Stimulated activated memory B cell treated with anti-CD40 and anti-IgM and Interleukin-4, amounts not matched to agents 10 μg/mL and 1 μg/mL and 100 μg/mL, for 72 hours (primary cell): Measurements from ENCODE around the gene CSNK1G3.
"Not testable (repeated sequence)": the region's sequence is repeated elsewhere in the genome, so short reads cannot be mapped to it uniquely, and the experiment has no call there.

Experiments
- ATAC-seq: fragments of 150-1000 bp; cut with Tn5 transposase; 2 replicates; pipeline ENCODE4 v1.10.0; 2021
- H3K27ac Mint-ChIP-seq: one replicate; pipeline ENCODE4 v1.8.0; 2022; ENCODE audit warnings: mild to moderate bottlenecking, mixed read lengths
- H3K27me3 Mint-ChIP-seq: one replicate; pipeline ENCODE4 v1.8.0; 2022; ENCODE audit warnings: mixed read lengths
- H3K36me3 Mint-ChIP-seq: one replicate; pipeline ENCODE4 v1.8.0; 2022; ENCODE audit warnings: mixed read lengths
- H3K4me1 Mint-ChIP-seq: one replicate; pipeline ENCODE4 v1.8.0; 2022; ENCODE audit warnings: mixed read lengths
- H3K4me3 Mint-ChIP-seq: one replicate; pipeline ENCODE4 v1.8.0; 2022; ENCODE audit warnings: mild to moderate bottlenecking, moderate library complexity, mixed read lengths
- H3K9me3 Mint-ChIP-seq: one replicate; pipeline ENCODE4 v1.8.0; 2022; ENCODE audit warnings: mixed read lengths

Gene CSNK1G3

GRCh38 chr5:123628860-123629544, 117.0 kb downstream of the CSNK1G3 start:
- no peaks in the 10 kb centered on the region for H3K4me1 Mint-ChIP-seq
- no peak overlapping the region for H3K4me3 Mint-ChIP-seq
- no peak for ATAC-seq
- H3K9me3 Mint-ChIP-seq, result peaks cover 54% of the 10 kb centered on the region
- H3K27ac Mint-ChIP-seq, result no peak overlapping the region
- peaks cover 63% of the 10 kb centered on the region for H3K27me3 Mint-ChIP-seq
- peaks cover 28% of the 10 kb centered on the region for H3K36me3 Mint-ChIP-seq

- Mint-ChIP-seq H3K4me1 (no peaks in the 10 kb centered on the region), H3K36me3 (no peaks in the 10 kb centered on the region), H3K27ac (no peak overlapping the region), H3K4me3 (no peak overlapping the region), H3K27me3 (peaks cover 32% of the 10 kb centered on the region), H3K9me3 (peaks cover 10% of the 10 kb centered on the region)
- ATAC-seq, result no peak
These were observed 124.0 kb downstream of the CSNK1G3 start for GRCh38 chr5:123636006-123636405.

DNA sequence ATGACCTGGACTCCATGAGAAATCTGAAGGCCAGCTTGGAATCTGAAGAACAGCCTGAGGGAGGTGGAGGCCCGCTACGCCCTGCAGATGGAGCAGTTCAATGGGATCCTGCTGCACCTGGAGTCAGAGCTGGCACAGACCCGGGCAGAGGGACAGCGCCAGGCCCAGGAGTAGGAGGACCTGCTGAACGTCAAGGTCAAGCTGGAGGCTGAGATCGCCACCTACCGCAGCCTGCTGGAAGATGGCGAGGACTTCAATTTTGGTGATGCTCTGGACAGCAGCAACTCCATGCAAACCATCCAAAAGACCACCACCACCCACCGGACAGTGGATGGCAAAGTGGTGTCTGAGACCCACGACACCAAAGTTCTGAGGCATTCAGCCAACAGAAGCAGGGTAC, 125.1 kb downstream of the CSNK1G3 start:
- H3K9me3 Mint-ChIP-seq, ATAC-seq, H3K27ac Mint-ChIP-seq, H3K4me3 Mint-ChIP-seq, H3K36me3 Mint-ChIP-seq, H3K4me1 Mint-ChIP-seq: not testable (repeated sequence)
- peaks cover 22% of the 10 kb centered on the region for H3K27me3 Mint-ChIP-seq

DNA sequence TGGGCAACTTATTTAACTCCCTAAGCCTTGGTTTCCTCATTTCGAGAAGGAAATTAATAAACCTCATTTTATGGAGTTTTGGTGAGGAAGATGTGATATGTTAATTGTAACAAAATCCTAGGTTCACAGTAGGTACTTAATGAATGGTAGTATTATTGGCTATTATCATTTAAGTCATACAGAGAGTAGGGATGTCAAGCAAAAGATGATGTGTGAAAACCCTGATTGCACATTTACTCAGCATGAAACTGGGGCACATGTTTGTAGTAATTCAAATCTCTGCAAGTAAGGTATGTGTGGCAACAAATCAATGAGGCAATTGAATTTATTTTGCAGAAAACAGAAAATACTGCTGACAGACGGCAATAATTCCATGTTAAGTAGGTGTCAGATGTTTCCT, 127.3 kb downstream of the CSNK1G3 start:
- Mint-ChIP-seq H3K36me3 (no peaks in the 10 kb centered on the region), H3K4me3 (no peak overlapping the region), H3K4me1 (no peaks in the 10 kb centered on the region), H3K27ac (no peak overlapping the region), H3K9me3 (peaks cover 5% of the 10 kb centered on the region), H3K27me3 (peaks cover 17% of the 10 kb centered on the region)
- no peak for ATAC-seq

GRCh38 chr5:123645024-123645603, 133.1 kb downstream of the CSNK1G3 start:
- ATAC-seq, result no peak
- Mint-ChIP-seq H3K4me1 (no peaks in the 10 kb centered on the region), H3K4me3 (no peak overlapping the region)

DNA sequence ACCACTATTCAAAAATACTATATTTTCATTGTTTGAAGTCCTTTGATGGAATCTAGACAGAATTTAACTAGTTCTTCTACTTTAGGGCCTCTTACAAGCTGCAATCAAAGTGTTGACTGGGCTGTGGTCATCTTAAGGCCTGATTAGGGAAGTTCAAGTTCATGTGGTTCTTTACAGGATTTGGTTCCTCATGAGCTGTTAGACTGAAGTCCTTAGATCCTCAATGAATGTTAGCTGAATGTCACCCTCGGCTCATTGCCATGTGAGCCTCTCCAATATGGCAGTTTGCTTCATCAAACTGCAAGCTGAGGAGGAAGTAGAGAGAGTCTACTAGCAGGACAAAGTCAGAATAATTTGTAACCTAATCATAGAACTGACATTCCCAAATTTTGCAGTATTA, 135.1 kb downstream of the CSNK1G3 start:
- no peak overlapping the region for H3K27ac Mint-ChIP-seq
- H3K4me3 Mint-ChIP-seq, result no peak overlapping the region
- ATAC-seq, result no peak
- no peaks in the 10 kb centered on the region for H3K36me3 Mint-ChIP-seq
- no peaks in the 10 kb centered on the region for H3K9me3 Mint-ChIP-seq
- H3K4me1 Mint-ChIP-seq, result no peaks in the 10 kb centered on the region
- H3K27me3 Mint-ChIP-seq, result peaks cover 19% of the 10 kb centered on the region

More at GRCh38 chr5:123645024-123645603, 133.1 kb downstream of the CSNK1G3 start:
- no peak overlapping the region for H3K27ac Mint-ChIP-seq
- peaks cover 25% of the 10 kb centered on the region for H3K27me3 Mint-ChIP-seq
- no peaks in the 10 kb centered on the region for H3K36me3 Mint-ChIP-seq
- no peaks in the 10 kb centered on the region for H3K9me3 Mint-ChIP-seq

DNA sequence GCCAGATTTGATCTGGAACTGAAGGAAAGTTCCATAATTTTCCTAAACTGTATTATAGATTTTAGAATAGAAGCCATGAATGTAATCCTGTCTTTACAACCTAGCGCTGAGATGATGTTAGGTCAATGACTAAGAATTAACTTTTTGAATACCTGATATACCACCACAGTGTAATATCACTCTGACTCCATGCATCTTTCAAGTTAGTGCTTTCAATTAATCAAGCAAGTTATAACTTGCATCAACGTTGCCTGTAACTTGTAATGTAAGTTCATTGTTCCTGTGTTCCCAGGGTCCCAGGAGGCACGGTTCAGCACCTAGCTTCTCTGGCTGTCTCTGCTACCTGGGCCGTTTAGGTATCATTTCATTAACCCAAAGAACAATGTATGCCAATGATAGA, 139.3 kb downstream of the CSNK1G3 start:
- peaks cover 16% of the 10 kb centered on the region for H3K27me3 Mint-ChIP-seq
- no peak overlapping the region for H3K4me3 Mint-ChIP-seq
- no peak overlapping the region for H3K27ac Mint-ChIP-seq
- ATAC-seq, result no peak
- H3K36me3 Mint-ChIP-seq, result no peaks in the 10 kb centered on the region
- H3K4me1 Mint-ChIP-seq, result no peaks in the 10 kb centered on the region
- H3K9me3 Mint-ChIP-seq, result no peaks in the 10 kb centered on the region

DNA sequence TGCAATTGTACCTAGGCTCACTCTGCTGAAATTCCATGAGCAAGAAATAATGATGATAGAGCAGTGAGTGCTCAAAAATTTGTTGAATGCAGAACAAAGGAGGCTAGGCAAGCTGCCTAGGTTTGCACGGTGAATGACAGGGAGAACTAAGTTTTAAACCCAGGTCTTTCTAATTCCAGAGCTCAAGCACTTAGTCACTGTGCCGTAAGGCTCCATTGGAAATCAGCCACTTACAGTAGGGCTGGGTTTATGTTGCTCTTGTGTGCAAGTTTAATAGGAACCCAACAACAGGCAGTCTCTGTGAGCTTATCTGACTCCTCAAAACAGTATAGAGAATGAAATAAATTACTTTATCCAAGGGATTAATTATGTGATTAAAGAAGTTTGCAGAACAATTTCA, 147.0 kb downstream of the CSNK1G3 start:
- Mint-ChIP-seq H3K9me3 (no peaks in the 10 kb centered on the region), H3K36me3 (no peaks in the 10 kb centered on the region), H3K4me1 (peaks cover 10% of the 10 kb centered on the region), H3K4me3 (no peak overlapping the region), H3K27ac (no peak overlapping the region), H3K27me3 (no peaks in the 10 kb centered on the region)
- ATAC-seq, result no peak

DNA sequence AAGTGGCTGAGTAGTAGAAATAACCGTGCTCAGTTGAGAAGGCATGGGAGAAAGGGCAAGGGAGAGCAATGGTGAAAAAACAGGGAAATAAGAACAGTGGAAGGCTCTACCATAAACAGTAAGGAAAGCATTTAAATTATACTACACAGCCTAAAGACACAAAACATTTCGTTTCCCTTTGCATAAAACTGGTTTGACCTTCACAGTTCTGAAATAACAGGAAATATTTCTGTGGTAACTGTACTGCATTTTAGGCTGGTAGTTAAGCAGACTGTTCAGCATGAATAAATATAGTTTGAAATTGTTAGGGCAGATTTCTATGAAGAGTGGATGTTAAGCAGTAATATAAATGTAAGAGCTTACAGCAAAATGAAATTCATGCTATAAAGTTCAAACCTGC, 147.5 kb downstream of the CSNK1G3 start:
- H3K9me3 Mint-ChIP-seq, result no peaks in the 10 kb centered on the region

GRCh38 chr5:123664961-123665360, 153.0 kb downstream of the CSNK1G3 start:
- H3K27me3 Mint-ChIP-seq, result no peaks in the 10 kb centered on the region
- peaks cover under 1% of the 10 kb centered on the region for H3K4me1 Mint-ChIP-seq
- no peak overlapping the region for H3K27ac Mint-ChIP-seq
- peaks cover 2% of the 10 kb centered on the region for H3K9me3 Mint-ChIP-seq
- H3K36me3 Mint-ChIP-seq, result no peaks in the 10 kb centered on the region
- no peak for ATAC-seq
- no peak overlapping the region for H3K4me3 Mint-ChIP-seq

More for the DNA sequence above, 147.5 kb downstream of the CSNK1G3 start:
- H3K27ac Mint-ChIP-seq, result no peak overlapping the region
- ATAC-seq, result peak; percentile 47
- no peaks in the 10 kb centered on the region for H3K27me3 Mint-ChIP-seq
- H3K4me1 Mint-ChIP-seq, result peaks cover 10% of the 10 kb centered on the region
- no peak overlapping the region for H3K4me3 Mint-ChIP-seq
- H3K36me3 Mint-ChIP-seq, result no peaks in the 10 kb centered on the region

- ATAC-seq, result no peak
- H3K36me3 Mint-ChIP-seq, result no peaks in the 10 kb centered on the region
- H3K4me1 Mint-ChIP-seq, result no peaks in the 10 kb centered on the region
- no peak overlapping the region for H3K27ac Mint-ChIP-seq
- no peak overlapping the region for H3K4me3 Mint-ChIP-seq
- peaks cover 2% of the 10 kb centered on the region for H3K9me3 Mint-ChIP-seq
- H3K27me3 Mint-ChIP-seq, result no peaks in the 10 kb centered on the region
These were observed 153.9 kb downstream of the CSNK1G3 start for GRCh38 chr5:123665822-123666371.
